AG09319 (cell line): ENCODE results near the gene MDN1.

ENCODE experiments used
- DNase-seq: peaks from one replicate; pipeline ENCODE4 v3.0.0-alpha.2; 2010; ENCODE audit warnings: low read depth; ENCODE audit errors: extremely low read depth
- CTCF ChIP-seq: IDR thresholded peaks from 2 replicates; pipeline ENCODE4 v1.5.1; 2011; ENCODE audit warnings: low read depth, mild to moderate bottlenecking, inconsistent platforms, low read length, moderate library complexity

MDN1 gene

GRCh38 chr6:89670935-89671565, 148.5 kb downstream of the MDN1 start:
- no peak for TF ChIP-seq CTCF
- DNase-seq: no peak

DNA sequence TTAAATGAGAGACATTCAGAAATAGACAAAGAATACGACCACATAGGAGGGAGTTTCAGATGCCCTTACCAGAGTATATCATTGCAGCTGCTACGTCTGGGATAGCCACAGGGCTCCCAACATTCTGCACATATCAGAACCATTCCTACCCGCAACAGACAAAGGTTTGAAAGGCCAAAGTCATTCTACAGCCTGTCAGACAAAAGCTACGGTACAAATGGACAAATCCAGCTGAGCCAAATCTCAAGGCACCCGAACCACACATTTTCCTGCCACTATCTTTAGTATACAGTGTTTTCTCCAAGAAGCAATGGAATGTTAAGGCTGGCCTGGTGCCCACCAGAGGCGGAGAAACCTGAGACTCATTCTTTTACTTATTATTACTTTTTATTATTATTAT, 150.6 kb downstream of the MDN1 start:
- TF ChIP-seq CTCF: no peak
- no peak for DNase-seq

- TF ChIP-seq CTCF: no peak
- DNase-seq: no peak
These were observed 151.6 kb downstream of the MDN1 start for GRCh38 chr6:89667872-89668556.

GRCh38 chr6:89662659-89663223, 156.9 kb downstream of the MDN1 start:
- no peak for TF ChIP-seq CTCF
- no peak for DNase-seq

DNA sequence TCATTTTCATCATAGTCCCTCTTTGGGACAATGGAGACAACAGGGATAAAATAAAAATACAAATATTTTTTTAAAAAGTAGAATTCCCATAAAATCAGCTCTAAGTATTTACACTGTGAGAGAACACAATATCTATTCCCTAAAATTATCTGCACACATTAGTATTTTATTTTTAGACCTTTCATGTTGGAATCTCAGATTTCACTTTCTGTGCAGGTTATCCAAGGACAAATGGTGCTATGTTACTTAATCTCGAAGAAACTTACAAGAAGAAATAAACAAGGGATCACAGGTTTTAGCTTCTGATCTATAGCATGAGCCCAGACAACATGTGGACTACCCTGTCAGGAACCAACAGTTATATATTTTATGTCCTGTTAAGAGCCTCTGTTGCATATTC, 158.0 kb downstream of the MDN1 start:
- no peak for DNase-seq
- no peak for TF ChIP-seq CTCF

DNA sequence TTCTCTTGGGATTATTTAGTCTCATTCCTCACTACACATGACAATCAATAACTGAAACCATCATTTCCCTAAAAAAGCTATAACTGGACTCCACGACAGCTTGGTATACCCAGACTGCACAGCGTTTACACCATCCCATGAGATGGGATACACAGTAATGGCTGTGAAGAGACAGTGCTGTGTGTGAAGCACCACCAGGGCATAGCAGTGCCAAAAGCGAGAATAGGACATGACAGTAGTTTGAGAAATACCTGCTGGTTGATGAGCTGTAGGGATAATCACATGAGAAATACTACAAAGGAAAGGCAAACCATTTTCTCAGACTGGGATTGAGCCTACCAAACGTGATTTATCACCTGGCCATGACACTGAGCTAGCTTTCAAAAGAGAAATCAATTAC, 158.6 kb downstream of the MDN1 start:
- DNase-seq: no peak

More for the DNA sequence above, 158.6 kb downstream of the MDN1 start:
- TF ChIP-seq CTCF: no peak
